Heart right ventricle (tissue), 16 donors: ENCODE measurements around the gene MAPK13. TPM values are rescaled to one million over a fixed set of nuclear protein-coding genes. Genes with fewer than 3 reads are reported as not detected.

Experiments
- ATAC-seq, 8 donors: fragments of 200-7000 bp; cut with Tn5 transposase; one replicate each; pipeline ENCODE4 v1.9.1; 2020; ENCODE audit warnings: mild to moderate bottlenecking in 8 of 8, moderate library complexity in 8 of 8, moderate number of reproducible peaks in 1 of 8
- DNase-seq, 2 donors: peaks; one replicate each; pipeline ENCODE4 v3.0.0-alpha.2; 2020
- H3K27ac ChIP-seq, 10 donors: fragments of 200-600 bp; sonication (generic) in 2 of 10; one replicate each; pipeline versions ENCODE4 v1.5.0 to v1.8.0; 2020 to 2022; ENCODE audit warnings: mild to moderate bottlenecking in 3 of 10
- H3K27me3 ChIP-seq, 7 donors: fragments of 200-600 bp; one replicate each; pipeline ENCODE4 v1.8.0; 2021 to 2022; ENCODE audit warnings: mild to moderate bottlenecking in 2 of 7
- H3K36me3 ChIP-seq, 9 donors: fragments of 200-600 bp; sonication (generic) in 1 of 9; one replicate each; pipeline versions ENCODE4 v1.5.0 to v1.8.0; 2020 to 2022; ENCODE audit warnings: mild to moderate bottlenecking in 2 of 9
- H3K4me1 ChIP-seq, 9 donors: fragments of 200-600 bp; sonication (generic) in 1 of 9; one replicate each; pipeline versions ENCODE4 v1.5.0 to v1.8.0; 2020 to 2022; ENCODE audit warnings: mild to moderate bottlenecking in 4 of 9
- H3K4me3 ChIP-seq, 10 donors: fragments of 200-600 bp; sonication (generic) in 2 of 10; one replicate each; pipeline versions ENCODE4 v1.5.0 to v1.8.0; 2020 to 2022; ENCODE audit warnings: mild to moderate bottlenecking in 7 of 10, moderate library complexity in 2 of 10
- H3K9me3 ChIP-seq, 11 donors: fragments of 200-600 bp in 10 of 11; sonication (generic) in 2 of 11; one replicate each; pipeline versions ENCODE4 v1.5.0 to v1.8.0; 2013 to 2022; ENCODE audit warnings: mild to moderate bottlenecking in 2 of 11, control low read depth in 1 of 11, moderate library complexity in 1 of 11
- CTCF ChIP-seq, 9 donors: fragments of 200-600 bp; sonication (generic) in 2 of 9; IDR thresholded peaks; one replicate each; pipeline versions ENCODE4 v1.5.0 to v1.8.0; 2021 to 2022; ENCODE audit warnings: antibody characterized with exemption in 9 of 9, mild to moderate bottlenecking in 5 of 9, moderate library complexity in 1 of 9
- WGBS, 2 donors: extraction: QIAGEN DNeasy Blood & Tissue Kit; methylation state at CpG; one replicate each; pipeline ENCODE4 v1.1.7; 2013; ENCODE audit warnings: inconsistent platforms in 1 of 2; 5-methylcytosine and 5-hydroxymethylcytosine counted together
- intact Hi-C, 10 donors: fragments of 100-400 bp; cut with DNase I; formaldehyde crosslinking; loops; one replicate each; pipeline versions ENCODE4 v1.11.1 to v1.14.2; 2022
- polyA plus RNA-seq, 2 donors: library from polyadenylated mRNA; stranded (reverse); fragments of 200-250 nt; gene quantifications; one replicate each; pipeline ENCODE4 v1.2.3, GENCODE V29; 2013
- total RNA-seq, 10 donors: library from RNA; stranded (reverse); fragmentation: NEBNext Ultra II Directional in 3 of 10; extraction: Animal tissue kit (Norgen Biotek cat#: 25700) in 3 of 10; gene quantifications; one replicate each; pipeline versions ENCODE4 v1.2.1 to v1.2.4, GENCODE V29; 2021 to 2023
- donor health status: Arrhythmogenic right ventricular cardiomyopathy.
- donor health status: ischemic (EF 13 %, LVEDD 7.1; RV severe dilation, severe dysfunction).
- donor health status: healthy with polysubstance abuse.
- donor health status: DM: no; HTN: yes; CAD: no.
- donor health status: DM: no; HTN: no; CAD: no.
- donor health status: ischemic (EF 25% LVEDD 6.9; RV normal size, moderate dysfunction).
- donor health status: ischemic (EF 25% LVEDD 5.7; RV mildly dilated, moderate dysfunction).
- donor health status: healthy.
- donor health status: DM: yes; HTN: yes; CAD: no.
- donor health status: Ischemic cardiomyopathy.
- donor health status: ischemic (EF 35%, LVEDD 5.7; RV mildly dilated, moderate dysfunction).
- donor health status: nonischemic (EF 11% LVEDD 7.7; RV severe dilation, severe dysfunction).
- donor health status: DM: yes; HTN: yes; CAD: no.
- donor health status: PGD.
- donor health status: ischemic (EF 29% LVEDD 5.4; RV normal size, mild dysfunction).
- donor health status: nonischemic (EF 23%, LVEDD 6.1; RV moderate dilation, normal function).

Gene MAPK13
- total and polyA plus RNA-seq, 12 donors, result 0.11 to 5.0 (median 0.83) TPM

- ATAC-seq (no peak), DNase-seq (no peak)
- TF ChIP-seq CTCF (IDR thresholded peaks at IDR 0.05), result no peak
- H3K27me3 ChIP-seq, result no peaks in the 10 kb centered on the region
- H3K4me3 ChIP-seq, result no peak overlapping the region
- H3K27ac ChIP-seq, result no peak overlapping the region
- intact Hi-C loops, result no loop called here
- no peaks in the 10 kb centered on the region for H3K4me1 ChIP-seq
- peaks cover 0 to 49% (median 19%) of the 10 kb centered on the region in 11 donors for H3K9me3 ChIP-seq
- peaks cover 0 to 5% (median 0%) of the 10 kb centered on the region in 9 donors for H3K36me3 ChIP-seq
Observed at GRCh38 chr6:36178544-36178943, 48.2 kb downstream of the MAPK13 start.

- no peak overlapping the region for H3K4me3 ChIP-seq
- intact Hi-C loops, result no loop called here
- no peak overlapping the region for H3K27ac ChIP-seq
- H3K4me1 ChIP-seq, result no peaks in the 10 kb centered on the region
- H3K36me3 ChIP-seq, result peaks cover 0 to 5% (median 0%) of the 10 kb centered on the region in 9 donors
- 94 to 98% methylated on average over 1 of the region's 1 CpG for WGBS, 2 donors
- no peak for TF ChIP-seq CTCF (IDR thresholded peaks at IDR 0.05)
- H3K27me3 ChIP-seq, result no peaks in the 10 kb centered on the region
- DNase-seq (no peak), ATAC-seq (no peak)
- peaks cover 0 to 49% (median 19%) of the 10 kb centered on the region in 11 donors for H3K9me3 ChIP-seq
Observed at GRCh38 chr6:36180126-36180525, 49.8 kb downstream of the MAPK13 start.

- ATAC-seq (no peak), DNase-seq (no peak)
- no peak for TF ChIP-seq CTCF (IDR thresholded peaks at IDR 0.05)
- intact Hi-C loops, result no loop called here
- H3K36me3 ChIP-seq, result no peaks in the 10 kb centered on the region
- peaks cover 0 to 9% (median 0%) of the 10 kb centered on the region in 9 donors for H3K4me1 ChIP-seq
- H3K27ac ChIP-seq, result no peak overlapping the region
- H3K4me3 ChIP-seq, result no peak overlapping the region
- H3K9me3 ChIP-seq, result peaks cover 0 to 28% (median 6%) of the 10 kb centered on the region in 11 donors
- no peaks in the 10 kb centered on the region for H3K27me3 ChIP-seq
Observed at GRCh38 chr6:36184311-36184710, 54.0 kb downstream of the MAPK13 start.

GRCh38 chr6:36186199-36186598, 55.9 kb downstream of the MAPK13 start:
- WGBS, 2 donors, result 88 to 90% methylated on average over 2 of the region's 2 CpGs
- ATAC-seq, result no peak
- Histone ChIP-seq H3K4me3 (no peak overlapping the region), H3K4me1 (peaks cover 0 to 9% (median 0%) of the 10 kb centered on the region in 9 donors), H3K27me3 (no peaks in the 10 kb centered on the region), H3K36me3 (no peaks in the 10 kb centered on the region), H3K9me3 (peaks cover 0 to 15% (median 6%) of the 10 kb centered on the region in 11 donors), H3K27ac (no peak overlapping the region)
- intact Hi-C loops, result no loop called here
- DNase-seq, result no peak
- no peak for TF ChIP-seq CTCF (IDR thresholded peaks at IDR 0.05)
